Measurements from ENCODE around the gene COL3A1.

Gene COL3A1

GRCh38 chr2:188976545-188977268, 2.5 kb downstream of the COL3A1 start:
- no peak for DNase-seq (ENCODE audit: low spot score)

GRCh38 chr2:188977317-188977716, 3.1 kb downstream of the COL3A1 start:
- DNase-seq (ENCODE audit: low spot score): no peak

DNA sequence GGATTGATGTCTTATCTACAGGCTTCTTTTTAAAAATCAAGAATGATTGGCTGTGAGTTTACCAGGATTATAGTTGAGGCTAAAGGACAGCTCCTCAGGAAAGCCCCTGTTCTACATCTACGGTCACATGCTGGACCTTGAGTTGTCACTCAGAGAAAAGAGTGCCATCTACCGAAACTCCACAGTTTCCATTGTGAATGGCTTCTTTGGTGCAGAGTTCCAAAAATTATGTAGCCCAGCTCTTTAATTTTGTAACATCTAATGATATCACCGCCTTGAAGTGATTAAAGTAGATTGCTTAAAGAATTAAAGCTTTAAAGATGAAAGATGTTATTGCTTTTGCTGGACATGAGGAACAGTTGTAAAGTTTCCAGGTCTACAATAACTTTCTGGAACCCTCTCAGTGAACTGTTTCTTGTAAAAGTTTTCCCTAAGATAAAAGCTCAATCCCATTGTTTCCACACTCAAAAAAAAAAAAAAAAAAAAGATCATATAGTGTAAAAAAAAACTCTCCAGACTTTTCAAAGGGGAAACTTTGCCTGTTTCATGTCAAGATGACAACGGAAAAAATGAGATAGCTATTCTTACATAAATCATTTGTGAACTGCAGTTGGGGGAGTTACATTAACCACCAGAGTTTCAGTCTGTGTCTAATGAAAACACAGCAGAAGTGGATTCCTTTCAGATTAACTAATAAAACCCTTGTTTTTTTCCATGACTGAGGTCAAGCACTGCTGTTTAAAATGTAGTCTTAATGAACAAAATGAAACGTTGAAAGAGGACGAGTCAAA, 4.3 kb downstream of the COL3A1 start:
- DNase-seq (ENCODE audit: low spot score): no peak

GRCh38 chr2:188979187-188980114, 5.3 kb downstream of the COL3A1 start:
- no peak for DNase-seq (ENCODE audit: low spot score)

- no peak for DNase-seq (ENCODE audit: low spot score)
Measured at GRCh38 chr2:188983427-188984064, 9.4 kb downstream of the COL3A1 start.

DNA sequence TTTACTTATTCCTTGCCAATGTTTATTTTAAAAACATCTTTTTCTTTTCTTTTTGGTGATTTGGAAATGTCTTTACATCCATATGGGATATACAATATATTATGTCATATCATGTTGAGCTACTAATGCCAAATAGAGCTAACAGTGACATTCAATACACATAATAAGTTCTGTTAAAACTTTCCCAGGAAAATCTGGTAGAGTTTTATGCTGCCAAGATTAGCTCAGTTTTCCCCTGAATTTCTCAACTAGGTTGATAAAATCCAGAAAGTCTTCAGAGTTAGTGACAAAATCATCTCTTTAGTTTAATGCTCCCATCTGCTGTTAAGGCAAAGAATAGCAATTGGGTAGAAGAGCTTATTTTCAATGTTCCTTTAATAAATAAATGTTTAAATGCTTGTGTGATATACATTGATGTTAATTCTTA, 9.9 kb downstream of the COL3A1 start:
- no peak for DNase-seq (ENCODE audit: low spot score)

GRCh38 chr2:188984680-188985079, 10.5 kb downstream of the COL3A1 start:
- no peak for DNase-seq (ENCODE audit: low spot score)

- DNase-seq (ENCODE audit: low spot score): no peak
Measured at GRCh38 chr2:188986839-188987238, 12.7 kb downstream of the COL3A1 start.

DNA sequence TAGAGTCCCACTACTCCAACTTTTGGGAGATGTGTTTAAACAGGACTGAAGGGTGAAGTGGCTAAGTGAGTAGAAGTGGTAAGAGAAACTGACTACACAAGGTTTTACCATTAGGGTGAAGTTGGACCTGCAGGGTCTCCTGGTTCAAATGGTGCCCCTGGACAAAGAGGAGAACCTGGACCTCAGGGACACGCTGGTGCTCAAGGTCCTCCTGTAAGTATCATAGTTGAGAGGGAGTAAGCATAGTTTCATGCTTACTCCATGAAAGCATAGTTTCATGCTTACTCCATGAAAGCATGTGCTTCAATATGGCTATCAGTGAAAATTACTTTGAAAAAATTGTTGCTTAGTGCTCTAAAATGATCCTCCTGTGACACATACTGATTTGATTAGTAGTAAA, 19.1 kb downstream of the COL3A1 start:
- no peak for DNase-seq (ENCODE audit: low spot score)

GRCh38 chr2:188997263-188997662, 23.1 kb downstream of the COL3A1 start:
- DNase-seq (ENCODE audit: low spot score): no peak

DNA sequence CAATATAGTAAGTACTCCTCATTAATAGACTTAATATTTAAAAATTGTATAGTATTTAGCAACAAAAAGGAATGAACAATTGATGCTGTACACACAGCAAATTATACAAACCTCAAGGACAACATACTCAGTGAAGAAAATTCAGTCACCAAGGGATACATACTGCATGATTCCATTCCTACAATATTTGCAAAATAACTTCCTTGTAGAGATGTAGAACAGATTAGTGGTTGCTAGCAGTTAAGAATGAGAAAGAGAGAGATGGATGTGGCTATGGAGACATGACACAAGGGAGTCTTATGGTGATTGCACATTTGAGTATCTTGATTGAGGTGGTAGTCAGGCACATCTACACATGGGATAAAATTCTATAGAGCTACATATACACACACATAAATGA, 26.0 kb downstream of the COL3A1 start:
- no peak for DNase-seq (ENCODE audit: low spot score)

DNA sequence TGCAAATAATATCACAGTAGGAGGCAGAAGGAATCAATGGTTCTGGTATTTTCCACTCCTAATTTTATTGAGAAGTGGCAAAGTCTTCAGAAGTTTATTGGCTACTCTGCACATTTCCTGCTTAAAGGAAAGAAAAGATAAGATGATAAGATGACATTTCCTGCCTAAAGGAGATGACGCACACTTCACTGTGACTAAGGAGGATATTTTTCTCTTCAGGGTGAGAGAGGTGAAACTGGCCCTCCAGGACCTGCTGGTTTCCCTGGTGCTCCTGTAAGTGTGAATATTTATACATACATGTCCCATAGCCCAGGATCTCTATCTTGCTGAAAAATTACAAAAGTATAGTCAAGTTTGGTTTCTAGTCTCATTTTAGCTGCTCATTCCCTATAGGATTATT, 27.9 kb downstream of the COL3A1 start:
- no peak for DNase-seq (ENCODE audit: low spot score)

DNA sequence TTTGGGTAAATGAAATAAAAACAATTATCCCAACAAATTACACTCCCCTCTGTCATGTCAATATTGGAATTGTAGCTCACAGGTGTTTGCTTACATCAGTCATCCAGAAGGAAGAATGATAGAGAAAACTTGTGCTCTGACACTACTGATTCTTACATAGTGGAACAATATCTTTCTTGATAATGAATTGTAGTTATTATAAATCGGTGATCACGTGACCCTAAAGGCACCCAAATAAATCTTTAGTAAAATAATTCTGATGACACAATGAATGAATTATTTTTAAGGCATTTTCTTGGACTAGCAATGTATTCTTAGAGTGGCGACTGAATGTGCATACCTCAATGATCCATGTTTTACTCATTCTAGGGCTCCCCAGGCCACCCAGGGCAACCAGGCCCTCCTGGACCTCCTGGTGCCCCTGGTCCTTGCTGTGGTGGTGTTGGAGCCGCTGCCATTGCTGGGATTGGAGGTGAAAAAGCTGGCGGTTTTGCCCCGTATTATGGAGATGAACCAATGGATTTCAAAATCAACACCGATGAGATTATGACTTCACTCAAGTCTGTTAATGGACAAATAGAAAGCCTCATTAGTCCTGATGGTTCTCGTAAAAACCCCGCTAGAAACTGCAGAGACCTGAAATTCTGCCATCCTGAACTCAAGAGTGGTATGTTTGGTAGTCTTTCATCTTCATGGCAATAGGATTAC, 34.5 kb downstream of the COL3A1 start:
- no peak for DNase-seq (ENCODE audit: low spot score)

GRCh38 chr2:189010536-189010935, 36.4 kb downstream of the COL3A1 start:
- DNase-seq (ENCODE audit: low spot score): no peak

DNA sequence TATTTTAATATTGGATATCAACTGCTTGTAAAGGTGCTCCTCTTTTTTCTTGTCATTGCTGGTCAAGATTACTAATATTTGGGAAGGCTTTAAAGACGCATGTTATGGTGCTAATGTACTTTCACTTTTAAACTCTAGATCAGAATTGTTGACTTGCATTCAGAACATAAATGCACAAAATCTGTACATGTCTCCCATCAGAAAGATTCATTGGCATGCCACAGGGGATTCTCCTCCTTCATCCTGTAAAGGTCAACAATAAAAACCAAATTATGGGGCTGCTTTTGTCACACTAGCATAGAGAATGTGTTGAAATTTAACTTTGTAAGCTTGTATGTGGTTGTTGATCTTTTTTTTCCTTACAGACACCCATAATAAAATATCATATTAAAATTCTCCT, 38.2 kb downstream of the COL3A1 start:
- no peak for DNase-seq (ENCODE audit: low spot score)

GRCh38 chr2:189013031-189013430, 38.9 kb downstream of the COL3A1 start:
- no peak for DNase-seq (ENCODE audit: low spot score)

DNA sequence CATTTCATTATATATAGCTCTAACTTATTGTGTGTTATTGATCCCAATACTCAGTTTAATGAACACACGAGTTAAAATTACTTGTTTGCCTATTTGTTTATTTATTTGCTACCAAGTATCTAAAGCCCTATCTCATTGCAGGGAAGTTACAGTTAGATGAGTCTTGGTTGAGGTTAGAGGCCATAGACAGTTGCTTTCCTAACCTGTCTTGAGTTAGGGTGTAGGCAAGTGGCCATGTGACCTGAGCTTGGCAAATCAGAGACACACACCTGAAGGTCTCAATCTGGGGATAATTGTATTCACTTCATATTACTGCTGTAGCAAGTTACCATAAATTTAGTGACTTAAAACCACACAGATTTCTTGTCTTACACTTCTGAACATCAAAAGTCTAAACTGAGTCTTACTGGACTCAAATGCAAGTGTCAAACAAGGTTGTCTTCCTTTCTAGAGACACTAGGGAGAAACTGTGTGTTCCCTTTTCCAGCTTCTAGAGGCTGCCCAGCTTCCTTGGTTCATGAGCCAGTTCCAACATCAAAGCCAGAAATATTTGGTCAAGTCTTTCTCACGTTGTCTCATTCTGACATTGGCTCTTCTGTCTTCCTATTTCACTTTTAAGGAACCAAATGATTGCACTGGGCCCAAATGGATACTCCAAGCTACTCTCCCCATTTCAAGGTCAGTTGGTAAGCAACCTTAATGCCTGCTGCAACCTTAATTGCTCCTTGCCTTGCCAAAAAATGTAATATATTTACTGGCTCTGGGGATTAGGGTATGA, 39.7 kb downstream of the COL3A1 start:
- no peak for DNase-seq (ENCODE audit: low spot score)

- DNase-seq (ENCODE audit: low spot score): no peak
Measured at GRCh38 chr2:189014449-189015138, 40.4 kb downstream of the COL3A1 start.

- no peak for DNase-seq (ENCODE audit: low spot score)
Measured at GRCh38 chr2:189015359-189015758, 41.2 kb downstream of the COL3A1 start.

GRCh38 chr2:189016311-189016861, 42.2 kb downstream of the COL3A1 start:
- DNase-seq (ENCODE audit: low spot score): no peak

Measured in ecto neural progenitor cell (in vitro differentiated cells).